Heart left ventricle (tissue), 16 donors: ENCODE results near the gene CTSW. TPM values are rescaled to one million over a fixed set of nuclear protein-coding genes. Genes with fewer than 3 reads are reported as not detected.
A peak's percentile ranks its signal among the peaks of the same experiment; 100 is the strongest.

ENCODE experiments used
- ATAC-seq, 4 donors: fragments of 200-7000 bp; cut with Tn5 transposase; one replicate each; pipeline ENCODE4 v1.9.1; 2020 to 2022; ENCODE audit warnings: moderate library complexity in 4 of 4, mild to moderate bottlenecking in 3 of 4, moderate number of reproducible peaks in 1 of 4
- DNase-seq, 5 donors: peaks; one replicate each; pipeline ENCODE4 v3.0.0-alpha.2; 2020
- H3K27ac ChIP-seq, 12 donors: fragments of 200-600 bp; sonication (generic) in 4 of 12; one replicate each; pipeline versions ENCODE4 v1.5.0 to v1.8.0; 2016 to 2022; ENCODE audit warnings: mild to moderate bottlenecking in 2 of 12
- H3K27me3 ChIP-seq, 9 donors: fragments of 200-600 bp; sonication (generic) in 2 of 9; one replicate each; pipeline versions ENCODE4 v1.5.1 to v1.8.0; 2016 to 2022; ENCODE audit warnings: mild to moderate bottlenecking in 3 of 9
- H3K36me3 ChIP-seq, 9 donors: fragments of 200-600 bp; sonication (generic) in 2 of 9; one replicate each; pipeline versions ENCODE4 v1.5.0 to v1.8.0; 2018 to 2022; ENCODE audit warnings: mild to moderate bottlenecking in 2 of 9
- H3K4me1 ChIP-seq, 12 donors: fragments of 200-600 bp; sonication (generic) in 4 of 12; one replicate each; pipeline versions ENCODE4 v1.5.0 to v1.8.0; 2016 to 2022; ENCODE audit warnings: mild to moderate bottlenecking in 3 of 12
- H3K4me3 ChIP-seq, 12 donors: fragments of 200-600 bp; sonication (generic) in 4 of 12; one replicate each; pipeline versions ENCODE4 v1.5.0 to v1.8.0; 2017 to 2022; ENCODE audit warnings: mild to moderate bottlenecking in 9 of 12, moderate library complexity in 4 of 12
- H3K9me3 ChIP-seq, 12 donors: fragments of 200-600 bp; sonication (generic) in 4 of 12; one replicate each; pipeline versions ENCODE4 v1.5.0 to v1.8.0; 2016 to 2022; ENCODE audit warnings: mild to moderate bottlenecking in 1 of 12
- CTCF ChIP-seq, 12 donors: fragments of 200-600 bp; sonication (generic) in 4 of 12; IDR thresholded peaks; one replicate each; pipeline versions ENCODE4 v1.5.0 to v1.8.0; 2018 to 2022; ENCODE audit warnings: antibody characterized with exemption in 12 of 12, mild to moderate bottlenecking in 5 of 12
- POLR2A ChIP-seq, 2 donors: fragments of 450-650 bp; IDR thresholded peaks; one replicate each; pipeline ENCODE4 v1.6.1; 2017; ENCODE audit warnings: antibody characterized with exemption in 2 of 2, mild to moderate bottlenecking in 2 of 2, moderate library complexity in 2 of 2
- WGBS, 4 donors: extraction: QIAGEN DNeasy Blood & Tissue Kit in 2 of 4; methylation state at CpG; one replicate each; pipeline versions ENCODE4 v1.1.5 to v1.1.7; 2013 to 2018; 5-methylcytosine and 5-hydroxymethylcytosine counted together
- intact Hi-C, 10 donors: fragments of 100-400 bp; cut with DNase I; formaldehyde crosslinking; loops; one replicate each; pipeline versions ENCODE4 v1.11.1 to v1.14.2; 2022
- polyA plus RNA-seq, 2 donors: library from polyadenylated mRNA; stranded (reverse); fragments of 200-250 nt; gene quantifications; one replicate each; pipeline ENCODE4 v1.2.3, GENCODE V29; 2013
- total RNA-seq, 9 donors: library from RNA; depleted of rRNA in 2 of 9; stranded (reverse); fragments of >200 nt in 2 of 9; fragmentation: NEBNext Ultra II Directional in 3 of 9; extraction: Animal tissue kit (Norgen Biotek cat#: 25700) in 3 of 9; gene quantifications; one replicate each; pipeline versions ENCODE4 v1.1.0 to v1.2.4, GENCODE V29; 2016 to 2023
- donor health status: ischemic (EF 13 %, LVEDD 7.1; RV severe dilation, severe dysfunction).
- donor health status: healthy with polysubstance abuse.
- donor health status: DM: no; HTN: yes; CAD: no.
- donor health status: DM: no; HTN: no; CAD: no.
- donor health status: ischemic (EF 25% LVEDD 6.9; RV normal size, moderate dysfunction).
- donor health status: ischemic (EF 25% LVEDD 5.7; RV mildly dilated, moderate dysfunction).
- donor health status: healthy.
- donor health status: DM: yes; HTN: yes; CAD: no.
- donor health status: ischemic (EF 35%, LVEDD 5.7; RV mildly dilated, moderate dysfunction).
- donor health status: nonischemic (EF 11% LVEDD 7.7; RV severe dilation, severe dysfunction).
- donor health status: DM: yes; HTN: yes; CAD: no.
- donor health status: PGD.
- donor health status: ischemic (EF 29% LVEDD 5.4; RV normal size, mild dysfunction).
- donor health status: nonischemic (EF 23%, LVEDD 6.1; RV moderate dilation, normal function).

CTSW gene
- total and polyA plus RNA-seq, 11 donors = 0.16 to 9.4 (median 0.84) TPM; not detected in 1

- ATAC-seq (no peak), DNase-seq (no peak)
- TF ChIP-seq POLR2A (IDR thresholded peaks at IDR 0.05) = no peak
- no peak for TF ChIP-seq CTCF (IDR thresholded peaks at IDR 0.05)
- peaks cover 0 to 13% (median 3%) of the 10 kb centered on the region in 9 donors for H3K36me3 ChIP-seq
- H3K4me1 ChIP-seq = peaks cover 16 to 59% (median 50%) of the 10 kb centered on the region in 12 donors
- H3K4me3 ChIP-seq = peak overlapping the region in 5 of 12 donors; percentile 6 to 100 (median 89)
- peak overlapping the region in 6 of 12 donors; percentile 80 to 98 (median 96) for H3K27ac ChIP-seq
- no peaks in the 10 kb centered on the region for H3K27me3 ChIP-seq
- intact Hi-C loops = loop anchor here in 1 of 10 donors (5.0 kb wide), 1 partner anchor 45 kb away; the partner anchor contains the start of gene SART1
- no peaks in the 10 kb centered on the region for H3K9me3 ChIP-seq
- WGBS, 4 donors = 89 to 98% (median 94%) methylated on average over 3 of the region's 3 CpGs
Measured at GRCh38 chr11:65917077-65917433, 37.4 kb downstream of the CTSW start.

- peaks cover 0 to 18% (median 8%) of the 10 kb centered on the region in 9 donors for H3K36me3 ChIP-seq
- intact Hi-C loops = loop anchor here in 4 of 10 donors (1.0 to 5.0 kb wide), 5 partner anchors 27 to 57 kb away; partner anchors contain the start of genes MUS81 (in 2 of the 4), SART1 (in 2 of the 4) and CCDC85B (in 1 of the 4)
- TF ChIP-seq POLR2A (IDR thresholded peaks at IDR 0.05) = no peak
- TF ChIP-seq CTCF (IDR thresholded peaks at IDR 0.05) = no peak
- 83 to 86% (median 83%) methylated on average over 12 to 35 of the region's 35 CpGs for WGBS, 4 donors
- ATAC-seq (no peak), DNase-seq (no peak)
- H3K4me1 ChIP-seq = peaks cover 16 to 56% (median 48%) of the 10 kb centered on the region in 12 donors
- H3K4me3 ChIP-seq = peak overlapping the region; percentile 81 to 100 (median 93)
- H3K27ac ChIP-seq = peak overlapping the region; percentile 95 to 100 (median 97)
- H3K27me3 ChIP-seq = no peaks in the 10 kb centered on the region
- H3K9me3 ChIP-seq = no peaks in the 10 kb centered on the region
Measured at GRCh38 chr11:65917434-65918210, 38.0 kb downstream of the CTSW start.

- DNase-seq (peak in 1 of 5 donors; percentile 57), ATAC-seq (no peak)
- TF ChIP-seq CTCF (IDR thresholded peaks at IDR 0.05) (no peak), POLR2A (IDR thresholded peaks at IDR 0.05) (peak in 1 of 2 donors; percentile 8)
- Histone ChIP-seq H3K27ac (peak within 1 kb of the TSS; percentile 95 to 100 (median 97)), H3K4me1 (peaks cover 16 to 56% (median 48%) of the 10 kb centered on the region in 12 donors), H3K36me3 (peaks cover 0 to 27% (median 16%) of the 10 kb centered on the region in 9 donors), H3K27me3 (no peaks in the 10 kb centered on the region), H3K4me3 (peak within 1 kb of the TSS; percentile 85 to 100 (median 96)), H3K9me3 (no peaks in the 10 kb centered on the region)
- WGBS, 4 donors = 3 to 15% (median 4%) methylated on average over 16 to 77 of the region's 77 CpGs
- intact Hi-C loops = loop anchor here in 5 of 10 donors (1.0 to 5.0 kb wide), 7 partner anchors 28 to 255 kb away; partner anchors contain the start of genes FIBP (in 3 of the 5), MUS81 (in 2 of the 5), SART1 (in 2 of the 5) and CCDC85B (in 1 of the 5)
Measured at GRCh38 chr11:65918211-65919140, 38.8 kb downstream of the CTSW start, which contains the start of gene C11orf68. Gene C11orf68, minus strand, starts transcription at chr11:65919062. Its CDS starts 31 bp downstream, at chr11:65919031.
